ENCODE data around the gene IPO5. TPM values are rescaled to one million over a fixed set of nuclear protein-coding genes. Genes with fewer than 3 reads are reported as not detected.

Gene IPO5
- total RNA-seq (2021) (98.8 and 126 TPM in 2 replicates), Bru-seq, nascent RNA (percentile 85 among the genes with signal in this experiment), BruChase-seq, experiment 1, labeled RNA remaining after a 2-hour chase (percentile 79 among the genes with signal in this experiment), BruChase-seq, experiment 2, labeled RNA remaining after a 6-hour chase (percentile 94 among the genes with signal in this experiment)
- long read RNA-seq, transcript IPO5-222 (26 exons, 3,419 nt) = major isoform, 43 of 74 reads
- long read RNA-seq, partial matches to known transcripts = 26 of 74 reads
- long read RNA-seq, other reads (novel, unspliced or antisense) = 5 of 74 reads

GRCh38 chr13:97953376-97953970, at the start of gene IPO5:
TSS of gene IPO5 (plus strand) at chr13:97953675. CDS start at chr13:97976697, 23,022 bp downstream.
- TF ChIP-seq CTCF (conservative IDR thresholded peaks at IDR 0.05) (no peak), EZH2 (IDR thresholded peaks at IDR 0.05; ENCODE audit: low read depth) (no peak)
- BruUV-seq (replicated peaks) = no TSS peak
- no peak within 1 kb of the TSS for H3K27ac ChIP-seq
- H3K4me2 ChIP-seq = no peak within 1 kb of the TSS
- DNase-seq = no peak
- no peaks in the 10 kb centered on the region for H3K79me2 ChIP-seq (ENCODE audit: low read depth)
- H3K4me1 ChIP-seq (replicated peaks; ENCODE audit: insufficient read depth) = no peaks in the 10 kb centered on the region
- no peaks in the 10 kb centered on the region for H3K9me2 ChIP-seq (ENCODE audit: insufficient read depth)
- no peaks in the 10 kb centered on the region for H3K36me3 ChIP-seq (ENCODE audit: low read depth)
- no peaks in the 10 kb centered on the region for H3F3A ChIP-seq (ENCODE audit: insufficient read depth, low read depth)
- ChIA-PET POLR2A (ENCODE audit: unreplicated experiment) (interaction anchor here (0.6 kb wide), 1 partner anchor 73 kb away, joined by 3 read pairs; no protein-coding TSS in a partner anchor), CTCF (no interaction called here)
- intact Hi-C loops (cut with micrococcal nuclease; ENCODE audit: unreplicated experiment) = no loop called here
- H3K27me3 ChIP-seq (ENCODE audit: insufficient read depth, low read depth) = no peaks in the 10 kb centered on the region
- no peaks in the 10 kb centered on the region for H3K9me3 ChIP-seq (ENCODE audit: insufficient read depth, low read depth)
- no peak within 1 kb of the TSS for H3K4me3 ChIP-seq
- H2AFZ ChIP-seq = no peak within 1 kb of the TSS
- no peaks in the 10 kb centered on the region for H4K20me1 ChIP-seq (ENCODE audit: insufficient read depth)

DNA sequence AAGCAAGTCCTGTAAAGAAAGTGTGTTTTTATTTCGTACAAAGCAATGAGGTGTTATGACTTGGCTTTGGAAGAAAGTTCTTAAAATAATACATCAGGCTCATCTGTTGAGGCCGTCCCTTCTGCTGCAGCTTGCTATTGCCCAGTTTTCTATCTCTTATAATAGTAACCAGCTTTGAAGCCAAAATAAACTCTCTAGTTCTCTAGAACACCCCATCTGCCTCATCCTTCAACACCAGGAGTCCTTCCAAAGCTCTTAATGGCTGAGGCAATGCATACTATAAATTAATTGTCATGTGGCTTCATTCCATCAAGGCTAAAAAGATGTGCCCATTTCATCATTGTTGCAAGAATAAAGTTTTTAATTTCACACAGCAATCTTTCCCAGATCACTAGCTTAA, 49.4 kb upstream of the IPO5 start:
- Histone ChIP-seq H3K9me2 (ENCODE audit: insufficient read depth) (0 out of 2 replicates have a peak, but pooled peaks cover 5% of the 10 kb centered on the region), H4K20me1 (ENCODE audit: insufficient read depth) (no peaks in the 10 kb centered on the region), H3K36me3 (ENCODE audit: low read depth) (no peaks in the 10 kb centered on the region), H3K9me3 (ENCODE audit: insufficient read depth, low read depth) (no peaks in the 10 kb centered on the region), H3K27ac (no peak overlapping the region), H2AFZ (no peak overlapping the region), H3K4me2 (no peak overlapping the region), H3K79me2 (ENCODE audit: low read depth) (no peaks in the 10 kb centered on the region), H3F3A (ENCODE audit: insufficient read depth, low read depth) (no peaks in the 10 kb centered on the region), H3K27me3 (ENCODE audit: insufficient read depth, low read depth) (no peaks in the 10 kb centered on the region), H3K4me3 (no peak overlapping the region), H3K4me1 (replicated peaks; ENCODE audit: insufficient read depth) (no peaks in the 10 kb centered on the region)
- ChIA-PET CTCF (no interaction called here), POLR2A (ENCODE audit: unreplicated experiment) (no interaction called here)
- intact Hi-C loops (cut with micrococcal nuclease; ENCODE audit: unreplicated experiment) = no loop called here
- TF ChIP-seq CTCF (conservative IDR thresholded peaks at IDR 0.05) = no peak
- TF ChIP-seq EZH2 (IDR thresholded peaks at IDR 0.05; ENCODE audit: low read depth) = no peak
- no TSS peak for BruUV-seq (replicated peaks)
- DNase-seq = no peak

- Histone ChIP-seq H4K20me1 (ENCODE audit: insufficient read depth) (no peaks in the 10 kb centered on the region), H3K27me3 (ENCODE audit: insufficient read depth, low read depth) (no peaks in the 10 kb centered on the region), H3K36me3 (ENCODE audit: low read depth) (no peaks in the 10 kb centered on the region), H3K9me3 (ENCODE audit: insufficient read depth, low read depth) (no peaks in the 10 kb centered on the region), H3K9me2 (ENCODE audit: insufficient read depth) (0 out of 2 replicates have a peak, but pooled peaks cover 5% of the 10 kb centered on the region), H3K4me2 (no peak overlapping the region), H3K27ac (no peak overlapping the region), H3K4me3 (no peak overlapping the region), H2AFZ (no peak overlapping the region), H3K4me1 (replicated peaks; ENCODE audit: insufficient read depth) (no peaks in the 10 kb centered on the region), H3K79me2 (ENCODE audit: low read depth) (no peaks in the 10 kb centered on the region), H3F3A (ENCODE audit: insufficient read depth, low read depth) (no peaks in the 10 kb centered on the region)
- no peak for TF ChIP-seq CTCF (conservative IDR thresholded peaks at IDR 0.05)
- no peak for TF ChIP-seq EZH2 (IDR thresholded peaks at IDR 0.05; ENCODE audit: low read depth)
- no TSS peak for BruUV-seq (replicated peaks)
- ChIA-PET CTCF (no interaction called here), POLR2A (ENCODE audit: unreplicated experiment) (no interaction called here)
- intact Hi-C loops (cut with micrococcal nuclease; ENCODE audit: unreplicated experiment) = no loop called here
- no peak for DNase-seq
Measured at GRCh38 chr13:97905517-97905916, 48.0 kb upstream of the IPO5 start.
